Hematopoietic multipotent progenitor cell treated with erythropoietin and hydrocortisone succinate and interleukin-3 and kit ligand, for 6 days (in vitro differentiated cells): Measurements from ENCODE around the gene HIPK1.
"Not testable (repeated sequence)": the region's sequence is repeated elsewhere in the genome, so short reads cannot be mapped to it uniquely, and the experiment has no call there.

Experiments used
- DNase-seq: peaks from one replicate; pipeline ENCODE4 v3.0.0-alpha.2; 2015

Gene HIPK1

DNA sequence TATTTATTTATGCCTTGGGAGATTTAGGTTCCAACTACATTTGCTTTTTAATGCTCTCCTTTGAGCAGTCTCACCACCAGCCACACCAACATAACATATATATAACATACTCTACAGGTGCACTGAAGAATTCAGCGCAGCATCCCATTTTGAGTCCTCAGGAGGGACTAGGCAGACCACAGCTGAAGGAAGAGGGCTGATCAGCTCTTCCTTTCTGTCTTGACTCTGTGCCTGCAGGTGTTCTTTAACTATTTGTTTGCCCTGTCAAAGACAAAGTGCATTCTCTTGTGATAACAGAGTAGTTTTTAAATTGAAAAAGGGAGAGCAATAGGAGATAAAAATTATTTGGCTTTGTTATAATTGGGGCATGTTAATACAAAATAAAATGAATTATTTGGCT lies 17.0 kb downstream of the HIPK1 start:
- no peak for DNase-seq

GRCh38 chr1:113946678-113947387 lies 17.7 kb downstream of the HIPK1 start:
- peak; percentile 44 for DNase-seq

GRCh38 chr1:113947388-113948107 lies 18.4 kb downstream of the HIPK1 start:
- no peak for DNase-seq

GRCh38 chr1:113948151-113948550 lies 19.0 kb downstream of the HIPK1 start:
- DNase-seq, result not testable (repeated sequence)

DNA sequence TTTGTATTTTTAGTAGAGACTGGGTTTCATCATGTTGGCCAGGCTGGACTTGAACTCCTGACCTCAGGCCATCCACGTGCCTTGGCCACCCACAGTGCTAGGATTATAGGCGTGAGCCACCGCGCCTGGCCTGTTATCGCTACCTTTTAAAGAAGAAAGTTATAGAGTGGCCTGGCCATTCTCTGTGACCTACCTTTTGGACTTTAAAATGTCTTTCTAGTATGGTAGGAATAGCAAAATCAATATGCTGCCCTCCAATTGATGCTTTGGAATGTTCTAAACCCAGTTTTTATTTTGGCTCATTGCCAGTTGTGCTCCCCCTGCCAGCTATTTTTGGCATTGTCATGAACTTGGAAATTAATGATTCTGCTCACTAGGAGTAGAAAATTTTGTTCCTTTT lies 19.9 kb downstream of the HIPK1 start:
- peak; percentile 67 for DNase-seq

GRCh38 chr1:113950908-113951307 lies 21.8 kb downstream of the HIPK1 start:
- DNase-seq, result no peak

GRCh38 chr1:113951719-113952118 lies 22.6 kb downstream of the HIPK1 start:
- no peak for DNase-seq

DNA sequence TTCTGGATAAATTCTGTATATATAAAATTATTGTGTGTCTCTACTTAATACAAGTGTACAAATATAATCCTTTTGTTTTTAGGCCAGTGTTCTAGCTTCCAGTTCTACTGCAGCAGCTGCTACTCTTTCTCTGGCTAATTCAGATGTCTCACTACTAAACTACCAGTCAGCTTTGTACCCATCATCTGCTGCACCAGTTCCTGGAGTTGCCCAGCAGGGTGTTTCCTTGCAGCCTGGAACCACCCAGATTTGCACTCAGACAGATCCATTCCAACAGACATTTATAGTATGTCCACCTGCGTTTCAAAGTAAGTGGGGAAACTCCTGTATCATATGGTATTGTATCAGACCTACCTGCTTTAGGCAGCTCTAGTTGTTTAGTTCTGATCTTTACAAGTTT lies 28.9 kb downstream of the HIPK1 start:
- no peak for DNase-seq

DNA sequence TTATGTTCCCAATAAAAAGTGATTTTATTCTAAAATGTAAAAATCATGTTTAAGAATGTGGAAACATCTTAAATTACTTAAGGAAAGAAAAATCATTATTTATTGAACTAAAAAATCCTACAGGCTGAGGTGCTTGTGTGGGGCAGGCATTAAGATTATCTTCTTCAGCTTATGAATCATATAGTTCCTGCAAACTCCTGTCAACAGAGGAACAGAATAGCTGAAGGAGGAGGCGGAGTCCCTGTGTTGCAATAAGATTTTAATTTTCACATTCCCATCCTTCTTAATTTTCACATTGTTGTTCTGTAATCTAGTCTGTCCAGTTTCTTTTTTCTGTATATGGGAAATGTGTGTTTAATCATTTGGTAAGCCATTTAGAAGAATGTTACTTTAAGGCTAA lies 29.6 kb downstream of the HIPK1 start:
- DNase-seq, result no peak

DNA sequence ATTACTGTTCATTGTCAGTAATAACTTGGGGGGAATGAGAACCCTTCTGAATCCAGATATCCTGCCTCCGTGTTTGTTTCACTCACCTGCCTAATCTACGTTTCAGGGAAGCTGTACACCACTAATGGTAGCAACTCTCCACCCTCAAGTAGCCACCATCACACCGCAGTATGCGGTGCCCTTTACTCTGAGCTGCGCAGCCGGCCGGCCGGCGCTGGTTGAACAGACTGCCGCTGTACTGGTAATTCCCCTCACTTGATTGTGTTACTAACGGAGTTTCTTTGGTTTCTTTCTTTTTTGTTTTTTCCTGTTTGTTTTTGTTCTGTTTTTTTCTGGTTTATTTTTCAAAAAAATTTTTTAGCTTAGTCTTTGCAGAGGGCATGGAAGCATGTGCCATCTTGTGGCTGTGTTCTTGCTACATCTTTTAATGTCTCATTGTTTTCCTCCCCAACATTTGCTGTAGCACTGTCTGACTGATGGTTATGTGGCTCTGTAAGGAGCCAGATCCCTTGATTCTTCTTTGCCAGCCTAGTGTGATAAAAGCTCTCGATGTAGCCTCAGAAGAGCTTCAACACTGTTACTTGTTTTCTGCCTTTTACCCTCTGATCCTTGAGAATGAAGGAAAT lies 34.3 kb downstream of the HIPK1 start:
- DNase-seq, result peak; percentile 28

GRCh38 chr1:113965703-113966412 lies 36.7 kb downstream of the HIPK1 start:
- DNase-seq, result no peak

DNA sequence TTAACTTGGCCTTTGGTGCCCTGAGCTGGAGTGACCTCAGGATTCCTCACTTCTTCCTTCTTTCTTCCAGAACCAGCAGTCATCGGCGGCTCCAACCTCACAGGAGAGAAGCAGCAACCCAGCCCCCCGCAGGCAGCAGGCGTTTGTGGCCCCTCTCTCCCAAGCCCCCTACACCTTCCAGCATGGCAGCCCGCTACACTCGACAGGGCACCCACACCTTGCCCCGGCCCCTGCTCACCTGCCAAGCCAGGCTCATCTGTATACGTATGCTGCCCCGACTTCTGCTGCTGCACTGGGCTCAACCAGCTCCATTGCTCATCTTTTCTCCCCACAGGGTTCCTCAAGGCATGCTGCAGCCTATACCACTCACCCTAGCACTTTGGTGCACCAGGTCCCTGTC lies 43.8 kb downstream of the HIPK1 start:
- no peak for DNase-seq

- DNase-seq, result peak; percentile 77
These were observed 46.2 kb downstream of the HIPK1 start for GRCh38 chr1:113975211-113975895.

DNA sequence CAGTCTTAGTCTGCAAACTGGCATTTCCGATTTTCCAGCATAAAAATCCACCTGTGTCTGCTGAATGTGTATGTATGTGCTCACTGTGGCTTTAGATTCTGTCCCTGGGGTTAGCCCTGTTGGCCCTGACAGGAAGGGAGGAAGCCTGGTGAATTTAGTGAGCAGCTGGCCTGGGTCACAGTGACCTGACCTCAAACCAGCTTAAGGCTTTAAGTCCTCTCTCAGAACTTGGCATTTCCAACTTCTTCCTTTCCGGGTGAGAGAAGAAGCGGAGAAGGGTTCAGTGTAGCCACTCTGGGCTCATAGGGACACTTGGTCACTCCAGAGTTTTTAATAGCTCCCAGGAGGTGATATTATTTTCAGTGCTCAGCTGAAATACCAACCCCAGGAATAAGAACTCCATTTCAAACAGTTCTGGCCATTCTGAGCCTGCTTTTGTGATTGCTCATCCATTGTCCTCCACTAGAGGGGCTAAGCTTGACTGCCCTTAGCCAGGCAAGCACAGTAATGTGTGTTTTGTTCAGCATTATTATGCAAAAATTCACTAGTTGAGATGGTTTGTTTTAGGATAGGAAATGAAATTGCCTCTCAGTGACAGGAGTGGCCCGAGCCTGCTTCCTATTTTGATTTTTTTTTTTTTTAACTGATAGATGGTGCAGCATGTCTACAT lies 47.6 kb downstream of the HIPK1 start:
- peak; percentile 66 for DNase-seq

DNA sequence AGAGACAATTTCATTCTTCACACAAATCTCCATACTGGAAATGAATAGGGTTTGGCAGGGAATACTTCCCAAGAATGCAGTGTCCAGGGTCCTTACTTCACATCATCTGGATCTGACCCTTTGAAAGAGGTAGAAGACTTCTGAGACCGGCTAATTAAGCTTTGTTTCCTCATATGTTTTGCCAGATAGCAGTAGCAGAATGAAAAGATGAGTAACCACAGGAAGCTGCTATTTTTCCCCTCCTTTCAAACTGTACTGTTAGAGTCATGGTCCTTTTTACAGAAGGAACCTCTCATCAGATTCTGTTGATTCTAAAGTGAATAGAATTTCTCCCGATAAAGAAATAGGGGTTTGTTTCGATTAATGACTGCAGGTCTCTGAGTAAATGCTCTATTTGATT lies 48.8 kb downstream of the HIPK1 start:
- DNase-seq, result peak; percentile 15

DNA sequence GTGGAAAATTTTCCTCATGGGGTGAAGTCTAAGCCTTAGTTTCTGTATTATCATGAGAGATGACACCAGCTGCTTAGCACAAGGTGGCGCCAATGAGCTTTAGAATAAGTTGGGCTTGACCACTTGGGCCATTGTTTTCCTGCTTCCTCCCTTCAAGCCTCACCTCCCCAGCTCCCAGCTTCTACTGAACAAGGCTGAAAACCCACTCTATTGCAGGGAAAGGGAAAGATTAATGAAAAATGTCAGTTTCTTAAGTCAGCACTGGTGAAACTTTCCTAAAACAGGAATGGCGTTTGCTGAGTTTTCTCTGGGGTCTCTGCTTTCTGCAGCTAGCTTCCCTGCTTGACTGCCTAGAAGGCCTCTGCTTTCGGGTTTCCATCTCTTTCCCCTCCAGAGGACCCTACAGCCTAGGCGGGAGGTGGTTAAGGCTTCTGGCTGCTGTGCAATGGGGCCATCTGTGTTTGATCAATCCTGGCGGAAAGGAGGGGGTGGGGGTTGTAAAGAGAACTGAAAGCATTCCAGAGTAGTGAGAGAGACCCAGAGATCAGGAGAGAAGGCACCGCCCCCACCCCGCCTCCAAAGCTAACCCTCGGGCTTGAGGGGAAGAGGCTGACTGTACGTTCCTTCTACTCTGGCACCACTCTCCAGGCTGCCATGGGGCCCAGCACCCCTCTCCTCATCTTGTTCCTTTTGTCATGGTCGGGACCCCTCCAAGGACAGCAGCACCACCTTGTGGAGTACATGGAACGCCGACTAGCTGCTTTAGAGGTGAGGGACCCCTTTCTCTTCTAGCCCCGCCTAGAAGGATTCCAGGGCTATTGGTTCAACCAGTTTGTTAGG lies 50.0 kb downstream of the HIPK1 start, which contains the start of gene OLFML3:
Gene OLFML3 (plus strand): TSS at position 612 of the 840 bp plus-strand sequence. CDS start 43 bp downstream, at position 655.
- DNase-seq, result peak; percentile 91

DNA sequence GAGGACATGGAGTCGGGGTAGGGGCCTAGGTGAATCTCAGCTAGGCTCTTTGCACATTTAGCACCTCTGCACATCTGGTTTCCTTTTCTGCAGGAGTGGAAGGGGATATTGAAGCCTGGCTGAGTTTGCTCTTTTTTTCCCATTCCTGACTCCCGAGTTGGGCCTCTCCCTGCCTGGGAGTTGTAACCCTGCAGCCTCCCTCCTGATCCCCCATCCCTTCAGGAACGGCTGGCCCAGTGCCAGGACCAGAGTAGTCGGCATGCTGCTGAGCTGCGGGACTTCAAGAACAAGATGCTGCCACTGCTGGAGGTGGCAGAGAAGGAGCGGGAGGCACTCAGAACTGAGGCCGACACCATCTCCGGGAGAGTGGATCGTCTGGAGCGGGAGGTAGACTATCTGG lies 51.0 kb downstream of the HIPK1 start:
- no peak for DNase-seq

DNA sequence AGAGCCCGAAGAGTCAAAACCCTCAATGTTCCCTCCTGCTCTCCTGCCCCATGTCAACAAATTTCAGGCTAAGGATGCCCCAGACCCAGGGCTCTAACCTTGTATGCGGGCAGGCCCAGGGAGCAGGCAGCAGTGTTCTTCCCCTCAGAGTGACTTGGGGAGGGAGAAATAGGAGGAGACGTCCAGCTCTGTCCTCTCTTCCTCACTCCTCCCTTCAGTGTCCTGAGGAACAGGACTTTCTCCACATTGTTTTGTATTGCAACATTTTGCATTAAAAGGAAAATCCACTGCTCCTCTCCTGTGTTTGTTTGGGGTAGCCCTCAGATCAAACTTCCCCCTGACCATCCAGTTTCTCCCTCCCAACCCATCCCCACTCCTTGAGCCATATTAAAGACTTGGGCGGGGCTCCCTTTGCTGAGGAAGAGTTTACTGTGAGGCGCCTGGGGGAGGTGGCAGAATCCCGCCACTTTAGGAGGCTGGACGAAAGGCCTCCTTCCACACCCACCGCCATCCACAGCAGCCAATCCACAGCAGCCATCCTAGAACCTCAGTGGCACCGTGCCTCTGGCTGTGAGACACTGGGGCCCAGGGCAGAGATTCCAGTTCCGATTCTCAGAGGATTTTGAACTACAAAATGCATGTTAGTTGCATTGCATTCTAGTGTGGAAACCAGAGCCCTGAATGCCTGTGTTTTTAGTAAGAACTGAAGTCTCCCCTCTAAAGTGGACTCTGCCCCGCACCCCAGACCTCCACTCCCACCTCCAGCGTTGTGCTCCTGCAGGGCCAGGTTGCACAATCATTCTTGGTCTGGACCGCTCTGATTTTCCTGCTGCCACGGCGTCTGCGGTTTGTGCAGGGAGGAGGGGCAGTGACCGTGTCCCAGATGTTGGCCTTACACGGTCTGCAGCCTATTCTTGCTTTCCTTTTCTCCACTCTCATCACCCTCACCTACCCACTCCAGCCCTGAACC lies 53.1 kb downstream of the HIPK1 start:
- DNase-seq, result peak; percentile 42

DNA sequence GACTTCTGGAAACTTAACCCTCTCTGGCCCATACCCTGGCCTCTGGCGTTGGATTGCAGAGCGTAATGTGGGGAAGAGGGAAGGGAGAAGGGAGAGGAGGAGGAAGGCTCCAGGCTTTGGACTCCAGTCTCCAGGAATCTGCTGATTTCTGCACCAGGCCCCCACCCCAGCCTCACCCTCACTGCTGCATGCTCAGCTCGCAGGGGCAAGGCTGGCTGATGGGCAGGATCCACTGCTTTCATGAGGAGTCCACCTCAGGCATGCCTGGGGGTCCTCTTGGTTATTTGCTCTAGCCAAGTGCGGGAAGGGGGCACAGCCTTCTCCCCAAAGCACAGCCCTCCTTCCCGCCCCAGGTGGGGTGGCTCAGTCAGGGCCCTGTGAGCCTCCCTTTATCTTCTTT lies 53.8 kb downstream of the HIPK1 start:
- no peak for DNase-seq

- no peak for DNase-seq
These were observed 54.3 kb downstream of the HIPK1 start for GRCh38 chr1:113983391-113983790.
